Measurements from ENCODE around the gene PRKAR1B.

GRCh38 chr7:567305-567883 lies 159.7 kb downstream of the PRKAR1B start:
- no peak for TF ChIP-seq CTCF (IDR thresholded peaks at IDR 0.05)
- TF ChIP-seq EZH2 (IDR thresholded peaks at IDR 0.05; ENCODE audit: borderline replicate concordance, insufficient read depth, low read depth, low read length, poor library complexity, severe bottlenecking), result no peak

Data from B cell (primary cell).